Measurements from ENCODE around the gene PHF21A. TPM values are rescaled to one million over a fixed set of nuclear protein-coding genes. Genes with fewer than 3 reads are reported as not detected.

PHF21A gene
- total RNA-seq, 1 donor from 2014 or later = 71.1 TPM

GRCh38 chr11:46072172-46072964 is 48.9 kb downstream of the PHF21A start:
- peaks cover 2% of the 10 kb centered on the region for H3K4me1 Mint-ChIP-seq (ENCODE audit: low read depth, unreplicated experiment)
- no peak overlapping the region for H3K27ac Mint-ChIP-seq (ENCODE audit: unreplicated experiment)
- TF ChIP-seq, protein P1, sequence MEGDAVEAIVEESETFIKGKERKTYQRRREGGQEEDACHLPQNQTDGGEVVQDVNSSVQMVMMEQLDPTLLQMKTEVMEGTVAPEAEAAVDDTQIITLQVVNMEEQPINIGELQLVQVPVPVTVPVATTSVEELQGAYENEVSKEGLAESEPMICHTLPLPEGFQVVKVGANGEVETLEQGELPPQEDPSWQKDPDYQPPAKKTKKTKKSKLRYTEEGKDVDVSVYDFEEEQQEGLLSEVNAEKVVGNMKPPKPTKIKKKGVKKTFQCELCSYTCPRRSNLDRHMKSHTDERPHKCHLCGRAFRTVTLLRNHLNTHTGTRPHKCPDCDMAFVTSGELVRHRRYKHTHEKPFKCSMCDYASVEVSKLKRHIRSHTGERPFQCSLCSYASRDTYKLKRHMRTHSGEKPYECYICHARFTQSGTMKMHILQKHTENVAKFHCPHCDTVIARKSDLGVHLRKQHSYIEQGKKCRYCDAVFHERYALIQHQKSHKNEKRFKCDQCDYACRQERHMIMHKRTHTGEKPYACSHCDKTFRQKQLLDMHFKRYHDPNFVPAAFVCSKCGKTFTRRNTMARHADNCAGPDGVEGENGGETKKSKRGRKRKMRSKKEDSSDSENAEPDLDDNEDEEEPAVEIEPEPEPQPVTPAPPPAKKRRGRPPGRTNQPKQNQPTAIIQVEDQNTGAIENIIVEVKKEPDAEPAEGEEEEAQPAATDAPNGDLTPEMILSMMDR (IDR thresholded peaks at IDR 0.05; ENCODE audit: partially characterized antibody, unreplicated experiment) = no peak
- H3K4me3 Mint-ChIP-seq (ENCODE audit: unreplicated experiment) = no peak overlapping the region
- H3K9me3 Mint-ChIP-seq (ENCODE audit: unreplicated experiment) = peaks cover 3% of the 10 kb centered on the region
- no peaks in the 10 kb centered on the region for H3K36me3 Mint-ChIP-seq (ENCODE audit: unreplicated experiment)
- DNase-seq = no peak
- H3K27me3 Mint-ChIP-seq (ENCODE audit: unreplicated experiment) = no peaks in the 10 kb centered on the region

DNA sequence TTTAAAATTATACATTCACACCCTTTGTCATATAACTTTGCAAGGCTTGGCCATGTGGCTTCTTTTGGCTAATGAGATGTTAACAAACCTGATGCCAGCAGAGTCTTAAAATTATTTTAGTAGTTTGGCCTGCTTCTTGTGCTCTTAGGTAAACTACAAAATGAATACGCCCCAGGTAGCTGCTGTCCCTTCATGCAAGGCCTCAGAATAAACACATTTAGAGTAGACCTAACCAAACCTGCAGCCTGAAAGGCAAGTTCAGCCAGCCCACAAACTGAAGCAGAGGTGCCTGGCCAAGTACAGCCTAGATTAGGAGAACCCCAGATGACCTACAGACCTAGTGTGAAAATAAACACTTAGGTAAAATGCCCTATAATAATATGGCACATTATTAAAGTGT is 50.2 kb downstream of the PHF21A start:
- Mint-ChIP-seq H3K27ac (ENCODE audit: unreplicated experiment) (no peak overlapping the region), H3K9me3 (ENCODE audit: unreplicated experiment) (peaks cover 3% of the 10 kb centered on the region), H3K4me1 (ENCODE audit: low read depth, unreplicated experiment) (no peaks in the 10 kb centered on the region), H3K27me3 (ENCODE audit: unreplicated experiment) (no peaks in the 10 kb centered on the region), H3K4me3 (ENCODE audit: unreplicated experiment) (no peak overlapping the region), H3K36me3 (ENCODE audit: unreplicated experiment) (no peaks in the 10 kb centered on the region)
- DNase-seq = no peak
- TF ChIP-seq, protein P1 (IDR thresholded peaks at IDR 0.05; ENCODE audit: partially characterized antibody, unreplicated experiment) = no peak

GRCh38 chr11:46069595-46069994 is 51.7 kb downstream of the PHF21A start:
- H3K27me3 Mint-ChIP-seq (ENCODE audit: unreplicated experiment) = no peaks in the 10 kb centered on the region

GRCh38 chr11:46066335-46066734 is 54.9 kb downstream of the PHF21A start:
- no peaks in the 10 kb centered on the region for H3K27me3 Mint-ChIP-seq (ENCODE audit: unreplicated experiment)
- H3K36me3 Mint-ChIP-seq (ENCODE audit: unreplicated experiment) = no peaks in the 10 kb centered on the region
- no peaks in the 10 kb centered on the region for H3K4me1 Mint-ChIP-seq (ENCODE audit: low read depth, unreplicated experiment)
- no peak overlapping the region for H3K4me3 Mint-ChIP-seq (ENCODE audit: unreplicated experiment)
- H3K27ac Mint-ChIP-seq (ENCODE audit: unreplicated experiment) = no peak overlapping the region
- no peaks in the 10 kb centered on the region for H3K9me3 Mint-ChIP-seq (ENCODE audit: unreplicated experiment)
- TF ChIP-seq, protein P1 (IDR thresholded peaks at IDR 0.05; ENCODE audit: partially characterized antibody, unreplicated experiment) = no peak
- DNase-seq = no peak

More at GRCh38 chr11:46069595-46069994, 51.7 kb downstream of the PHF21A start:
- TF ChIP-seq, protein P1 (IDR thresholded peaks at IDR 0.05; ENCODE audit: partially characterized antibody, unreplicated experiment) = no peak
- no peak for DNase-seq
- H3K4me1 Mint-ChIP-seq (ENCODE audit: low read depth, unreplicated experiment) = no peaks in the 10 kb centered on the region
- no peaks in the 10 kb centered on the region for H3K36me3 Mint-ChIP-seq (ENCODE audit: unreplicated experiment)
- no peak overlapping the region for H3K27ac Mint-ChIP-seq (ENCODE audit: unreplicated experiment)
- no peak overlapping the region for H3K4me3 Mint-ChIP-seq (ENCODE audit: unreplicated experiment)
- H3K9me3 Mint-ChIP-seq (ENCODE audit: unreplicated experiment) = peaks cover 3% of the 10 kb centered on the region

DNA sequence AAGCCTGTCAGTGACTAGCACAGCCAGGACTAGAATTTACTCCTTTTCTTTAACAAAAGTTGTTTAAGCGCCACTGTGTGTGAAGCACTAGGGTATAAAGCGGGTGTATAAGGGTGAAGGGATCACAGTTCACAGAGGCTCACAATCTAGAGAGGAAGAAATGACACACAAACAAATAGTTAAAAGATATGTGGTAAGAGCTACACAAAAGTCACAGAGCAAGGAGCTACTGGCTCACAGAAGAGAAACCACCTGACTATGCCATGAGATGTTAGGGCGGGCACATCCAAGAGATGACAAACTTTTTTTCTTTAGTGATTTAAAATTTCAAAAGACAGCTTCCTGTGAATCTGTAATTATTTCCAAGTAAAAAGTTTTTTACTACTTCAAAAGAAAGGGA is 55.6 kb downstream of the PHF21A start:
- no peak for DNase-seq
- Mint-ChIP-seq H3K4me1 (ENCODE audit: low read depth, unreplicated experiment) (no peaks in the 10 kb centered on the region), H3K27me3 (ENCODE audit: unreplicated experiment) (no peaks in the 10 kb centered on the region), H3K36me3 (ENCODE audit: unreplicated experiment) (peaks cover 4% of the 10 kb centered on the region), H3K9me3 (ENCODE audit: unreplicated experiment) (no peaks in the 10 kb centered on the region), H3K27ac (ENCODE audit: unreplicated experiment) (no peak overlapping the region), H3K4me3 (ENCODE audit: unreplicated experiment) (no peak overlapping the region)
- TF ChIP-seq, protein P1 (IDR thresholded peaks at IDR 0.05; ENCODE audit: partially characterized antibody, unreplicated experiment) = no peak

Data from glutamatergic neuron (in vitro differentiated cells).